ENCODE data around the gene DNMBP.

The DNMBP gene

DNA sequence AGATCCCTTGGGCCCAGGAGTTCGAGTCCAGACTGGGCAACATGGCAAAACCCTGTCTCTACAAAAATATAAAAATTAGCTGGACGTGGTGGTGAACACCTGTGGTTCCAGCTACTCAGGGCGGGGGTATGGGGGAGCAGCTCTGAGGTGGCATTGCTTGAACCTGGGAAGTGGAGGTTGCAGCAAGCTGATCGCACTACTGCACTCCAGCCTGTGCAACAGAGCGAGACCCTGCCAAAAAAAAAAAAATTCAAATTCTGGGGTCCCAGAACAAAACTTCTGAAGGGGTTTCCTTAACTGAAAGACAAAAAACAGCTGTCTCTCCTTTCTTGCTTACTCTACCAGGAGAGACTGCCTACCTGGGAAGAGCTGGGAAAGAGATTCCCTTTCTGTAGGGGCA, 27.0 kb downstream of the DNMBP start:
- TF ChIP-seq, protein P1, sequence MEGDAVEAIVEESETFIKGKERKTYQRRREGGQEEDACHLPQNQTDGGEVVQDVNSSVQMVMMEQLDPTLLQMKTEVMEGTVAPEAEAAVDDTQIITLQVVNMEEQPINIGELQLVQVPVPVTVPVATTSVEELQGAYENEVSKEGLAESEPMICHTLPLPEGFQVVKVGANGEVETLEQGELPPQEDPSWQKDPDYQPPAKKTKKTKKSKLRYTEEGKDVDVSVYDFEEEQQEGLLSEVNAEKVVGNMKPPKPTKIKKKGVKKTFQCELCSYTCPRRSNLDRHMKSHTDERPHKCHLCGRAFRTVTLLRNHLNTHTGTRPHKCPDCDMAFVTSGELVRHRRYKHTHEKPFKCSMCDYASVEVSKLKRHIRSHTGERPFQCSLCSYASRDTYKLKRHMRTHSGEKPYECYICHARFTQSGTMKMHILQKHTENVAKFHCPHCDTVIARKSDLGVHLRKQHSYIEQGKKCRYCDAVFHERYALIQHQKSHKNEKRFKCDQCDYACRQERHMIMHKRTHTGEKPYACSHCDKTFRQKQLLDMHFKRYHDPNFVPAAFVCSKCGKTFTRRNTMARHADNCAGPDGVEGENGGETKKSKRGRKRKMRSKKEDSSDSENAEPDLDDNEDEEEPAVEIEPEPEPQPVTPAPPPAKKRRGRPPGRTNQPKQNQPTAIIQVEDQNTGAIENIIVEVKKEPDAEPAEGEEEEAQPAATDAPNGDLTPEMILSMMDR (IDR thresholded peaks at IDR 0.05; ENCODE audit: low read depth, low read length) = no peak
- no peak overlapping the region for H3K4me3 ChIP-seq (ENCODE audit: low read depth, low read length)

DNA sequence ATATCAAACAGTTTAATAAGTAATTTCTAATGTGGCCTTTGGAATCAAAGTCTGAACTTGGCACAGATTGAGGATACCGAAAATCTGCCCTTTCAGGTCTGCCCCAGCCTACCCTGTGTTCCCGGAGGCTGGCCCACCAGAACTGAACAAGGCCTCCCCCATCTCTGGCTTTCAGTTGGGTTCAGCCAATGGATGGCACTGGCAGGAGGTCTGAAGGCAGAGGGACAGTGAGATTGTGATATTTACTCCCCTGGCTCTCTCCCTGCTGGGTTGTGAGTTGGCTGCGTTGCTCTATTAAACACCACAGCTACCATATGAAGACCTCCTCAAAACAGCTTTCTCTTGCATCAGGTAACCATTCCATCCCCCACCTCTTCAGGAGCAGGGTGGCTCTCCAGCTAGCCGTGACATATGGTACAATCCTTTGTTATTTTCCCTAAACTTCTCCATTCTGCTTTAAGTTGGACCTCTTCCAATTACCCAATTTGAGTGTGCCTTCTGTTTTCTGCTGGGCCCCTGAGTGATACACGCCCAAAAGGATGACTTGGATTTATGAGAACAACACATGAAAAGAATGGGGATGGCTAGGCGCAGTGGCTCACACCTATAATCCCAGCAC, 28.1 kb downstream of the DNMBP start:
- TF ChIP-seq, protein P1 (IDR thresholded peaks at IDR 0.05; ENCODE audit: low read depth, low read length) = no peak
- H3K4me3 ChIP-seq (ENCODE audit: low read depth, low read length) = no peak overlapping the region

DNA sequence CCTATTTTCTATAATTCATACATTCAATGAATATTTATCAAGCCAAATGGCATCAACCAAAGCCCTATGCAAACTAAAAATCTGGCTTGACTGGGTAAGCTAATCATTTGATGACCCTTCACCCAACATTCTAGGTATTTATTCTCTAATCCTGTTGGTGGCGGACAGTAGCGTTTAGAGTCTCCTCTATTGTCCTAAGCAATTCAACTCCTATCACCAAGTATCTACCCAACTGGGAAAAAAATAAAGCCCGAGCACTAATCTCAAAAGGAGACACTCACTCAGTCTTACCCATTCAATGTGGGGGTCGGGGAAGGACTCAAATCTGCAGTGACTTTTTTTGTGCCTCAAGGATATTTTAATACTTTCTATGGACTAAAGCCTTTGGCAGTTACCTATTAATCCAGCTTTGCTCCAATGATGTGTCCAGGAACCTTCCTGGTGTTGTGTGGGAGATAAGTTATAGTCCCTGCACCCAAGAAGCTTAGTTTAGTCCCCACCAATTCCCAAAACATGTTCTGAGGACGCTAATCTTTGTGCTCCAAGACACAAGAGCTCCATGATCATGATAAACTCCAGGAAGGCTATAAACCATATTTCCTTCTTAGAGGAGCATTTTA, 30.6 kb downstream of the DNMBP start:
- TF ChIP-seq, protein P1 (IDR thresholded peaks at IDR 0.05; ENCODE audit: low read depth, low read length) = no peak
- no peak overlapping the region for H3K4me3 ChIP-seq (ENCODE audit: low read depth, low read length)

DNA sequence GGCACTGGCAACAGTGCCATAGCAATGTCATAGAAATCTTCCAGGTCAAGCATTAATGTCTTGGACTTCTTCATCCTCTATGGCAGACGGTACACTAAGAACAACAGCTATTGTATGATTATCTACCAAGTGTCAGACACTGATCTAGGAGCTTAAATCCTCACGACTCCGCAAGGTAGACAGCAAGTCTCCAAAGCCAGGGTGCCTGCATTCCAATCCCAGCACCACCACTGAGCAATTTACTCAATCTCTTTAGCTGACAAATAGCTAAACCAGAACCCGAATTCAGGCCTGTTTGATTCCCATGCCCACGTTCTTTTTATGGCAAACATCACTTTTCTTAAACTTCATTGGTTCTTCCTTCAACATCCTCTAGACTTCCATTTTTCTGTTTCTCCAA, 31.8 kb downstream of the DNMBP start:
- no peak overlapping the region for H3K4me3 ChIP-seq (ENCODE audit: low read depth, low read length)
- TF ChIP-seq, protein P1 (IDR thresholded peaks at IDR 0.05; ENCODE audit: low read depth, low read length) = no peak

DNA sequence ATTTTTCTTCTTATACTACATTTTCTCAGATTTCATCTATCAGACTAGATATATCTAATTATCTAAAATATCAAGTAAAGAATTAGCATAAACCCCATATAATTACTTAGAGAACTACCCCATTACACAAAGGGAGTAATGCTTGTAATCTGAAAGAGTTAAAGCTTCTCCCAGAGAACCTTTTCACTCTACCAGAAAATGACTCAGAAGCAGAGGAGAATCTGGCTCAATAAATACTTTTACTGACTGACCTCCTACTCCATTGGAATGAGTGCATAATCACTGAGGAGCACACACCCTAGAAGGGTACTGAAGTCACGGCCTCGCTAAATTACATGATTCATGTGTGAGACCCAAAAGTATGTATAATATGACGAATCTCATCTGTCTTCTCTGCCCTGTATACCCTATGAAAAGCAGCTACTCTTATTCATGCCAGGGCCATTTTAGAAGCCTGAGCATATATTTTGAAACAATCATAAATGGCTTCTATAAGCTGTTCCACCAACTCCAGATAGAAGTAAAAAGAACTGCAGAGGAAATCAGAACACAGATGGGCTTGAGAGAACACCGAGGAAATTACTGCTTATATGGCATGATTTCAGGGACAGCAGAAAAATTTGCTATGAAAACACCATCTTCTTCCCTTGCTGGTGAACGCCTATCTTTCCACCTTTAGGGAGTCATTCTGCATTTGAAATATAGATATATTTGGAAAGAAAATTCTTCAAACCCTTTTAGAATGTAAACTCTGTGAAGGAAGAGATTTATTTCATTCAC, 32.7 kb downstream of the DNMBP start:
- H3K4me3 ChIP-seq (ENCODE audit: low read depth, low read length) = peak overlapping the region; percentile 35
- TF ChIP-seq, protein P1 (IDR thresholded peaks at IDR 0.05; ENCODE audit: low read depth, low read length) = no peak

DNA sequence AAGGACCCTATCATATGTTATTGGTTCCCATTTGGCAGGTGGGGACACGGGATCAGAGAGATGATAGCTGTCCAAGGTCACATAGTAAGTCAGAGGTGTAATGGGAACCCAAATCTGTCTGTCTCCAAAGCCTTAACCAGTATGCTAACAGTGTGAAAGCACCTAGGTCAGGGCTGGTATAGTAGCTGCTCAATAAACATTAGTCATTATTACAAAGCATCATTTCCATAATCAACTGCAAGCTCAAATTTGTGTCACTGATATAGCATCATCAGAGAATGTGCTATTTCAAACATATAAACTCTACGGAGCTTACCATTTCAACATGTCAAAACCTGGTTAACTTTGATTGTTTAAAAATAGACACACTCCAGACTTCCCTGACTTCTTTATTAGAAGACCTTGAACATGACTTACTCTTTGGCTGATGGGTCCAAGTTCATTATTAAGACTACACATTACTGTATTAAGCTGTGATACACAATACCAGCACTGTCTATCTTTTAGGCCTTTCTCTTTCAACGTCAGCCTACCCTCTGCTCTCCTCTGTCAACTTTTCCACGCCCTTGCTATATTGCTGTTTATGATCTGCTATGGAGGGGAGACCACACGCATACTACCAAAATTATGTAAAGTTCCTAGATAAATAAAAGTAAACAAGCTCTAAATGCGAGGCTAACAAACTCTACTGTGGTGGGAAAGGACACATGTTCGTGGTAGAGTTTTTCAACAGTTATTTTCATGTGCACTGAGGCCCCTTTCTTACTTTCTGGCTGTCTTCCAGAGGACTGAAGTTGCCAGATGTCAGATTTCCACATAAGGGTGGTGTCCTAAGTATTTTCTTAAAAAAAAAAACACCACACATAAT, 33.6 kb downstream of the DNMBP start:
- H3K4me3 ChIP-seq (ENCODE audit: low read depth, low read length) = peak overlapping the region; percentile 38
- TF ChIP-seq, protein P1 (IDR thresholded peaks at IDR 0.05; ENCODE audit: low read depth, low read length) = no peak
